D721Med (cell line): ENCODE measurements around the gene SLCO3A1.

ENCODE experiments used
- DNase-seq: peaks from one replicate; pipeline ENCODE4 v3.0.0; 2011; ENCODE audit warnings: low spot score; ENCODE audit not compliant: insufficient read length
- FAIRE-seq: peaks from 2 replicates; lab custom pipeline; 2011; peaks lifted over from hg19 to GRCh38; lab: Jason Lieb, UNC
- TF ChIP-seq, protein P1 (sequence below): IDR thresholded peaks from 2 replicates; pipeline ENCODE4 v1.5.1; 2012; ENCODE audit warnings: mild to moderate bottlenecking, control low read depth; ENCODE audit not compliant: insufficient read depth; ENCODE audit errors: missing control alignments

SLCO3A1 gene

GRCh38 chr15:91891788-91892345, 38.4 kb downstream of the SLCO3A1 start:
- TF ChIP-seq, protein P1, sequence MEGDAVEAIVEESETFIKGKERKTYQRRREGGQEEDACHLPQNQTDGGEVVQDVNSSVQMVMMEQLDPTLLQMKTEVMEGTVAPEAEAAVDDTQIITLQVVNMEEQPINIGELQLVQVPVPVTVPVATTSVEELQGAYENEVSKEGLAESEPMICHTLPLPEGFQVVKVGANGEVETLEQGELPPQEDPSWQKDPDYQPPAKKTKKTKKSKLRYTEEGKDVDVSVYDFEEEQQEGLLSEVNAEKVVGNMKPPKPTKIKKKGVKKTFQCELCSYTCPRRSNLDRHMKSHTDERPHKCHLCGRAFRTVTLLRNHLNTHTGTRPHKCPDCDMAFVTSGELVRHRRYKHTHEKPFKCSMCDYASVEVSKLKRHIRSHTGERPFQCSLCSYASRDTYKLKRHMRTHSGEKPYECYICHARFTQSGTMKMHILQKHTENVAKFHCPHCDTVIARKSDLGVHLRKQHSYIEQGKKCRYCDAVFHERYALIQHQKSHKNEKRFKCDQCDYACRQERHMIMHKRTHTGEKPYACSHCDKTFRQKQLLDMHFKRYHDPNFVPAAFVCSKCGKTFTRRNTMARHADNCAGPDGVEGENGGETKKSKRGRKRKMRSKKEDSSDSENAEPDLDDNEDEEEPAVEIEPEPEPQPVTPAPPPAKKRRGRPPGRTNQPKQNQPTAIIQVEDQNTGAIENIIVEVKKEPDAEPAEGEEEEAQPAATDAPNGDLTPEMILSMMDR = no peak
- FAIRE-seq (no peak), DNase-seq (no peak)

DNA sequence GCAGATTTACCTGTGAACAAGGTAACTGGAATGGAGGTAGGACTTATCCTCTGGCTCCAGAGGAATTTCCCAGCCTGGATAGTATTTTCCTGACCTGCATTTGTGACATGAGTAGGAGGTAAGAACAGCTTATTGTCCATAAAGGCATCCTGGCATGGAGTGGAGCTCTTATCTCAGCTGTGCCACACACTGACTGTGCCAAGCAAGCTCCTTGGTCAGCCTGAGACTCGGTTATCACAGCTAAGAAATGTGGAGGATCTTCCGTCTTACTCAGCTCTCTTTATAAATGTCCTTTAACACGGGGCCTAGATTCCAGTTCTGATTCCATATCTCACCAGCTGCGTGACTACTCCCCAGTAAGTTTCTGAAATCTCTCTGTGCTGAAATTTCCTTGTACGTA, 38.9 kb downstream of the SLCO3A1 start:
- FAIRE-seq (no peak), DNase-seq (no peak)
- TF ChIP-seq, protein P1 = no peak

DNA sequence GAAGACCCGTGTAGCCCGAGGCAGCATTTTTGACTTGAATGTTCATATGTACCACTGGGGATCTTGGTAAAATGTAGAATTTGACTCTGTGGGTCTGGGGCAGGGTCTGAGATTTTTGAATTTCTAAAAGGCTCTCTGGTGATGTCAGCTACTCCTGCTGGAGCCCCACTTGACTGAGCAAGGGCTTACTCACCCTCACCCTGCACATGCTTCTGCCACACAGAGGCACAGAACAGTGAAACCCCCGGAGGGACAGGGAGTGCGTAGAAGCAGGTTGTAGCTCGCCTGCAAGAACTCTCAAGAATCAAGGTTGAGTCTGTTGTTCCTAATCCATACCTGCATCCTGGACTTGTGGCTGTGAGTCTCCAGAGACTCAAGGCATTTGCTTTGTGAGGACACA, 41.1 kb downstream of the SLCO3A1 start:
- FAIRE-seq = no peak
- TF ChIP-seq, protein P1 = no peak
- no peak for DNase-seq

- TF ChIP-seq, protein P1 = no peak
- FAIRE-seq = no peak
- DNase-seq = no peak
Observed at GRCh38 chr15:91895051-91895450, 41.5 kb downstream of the SLCO3A1 start.

DNA sequence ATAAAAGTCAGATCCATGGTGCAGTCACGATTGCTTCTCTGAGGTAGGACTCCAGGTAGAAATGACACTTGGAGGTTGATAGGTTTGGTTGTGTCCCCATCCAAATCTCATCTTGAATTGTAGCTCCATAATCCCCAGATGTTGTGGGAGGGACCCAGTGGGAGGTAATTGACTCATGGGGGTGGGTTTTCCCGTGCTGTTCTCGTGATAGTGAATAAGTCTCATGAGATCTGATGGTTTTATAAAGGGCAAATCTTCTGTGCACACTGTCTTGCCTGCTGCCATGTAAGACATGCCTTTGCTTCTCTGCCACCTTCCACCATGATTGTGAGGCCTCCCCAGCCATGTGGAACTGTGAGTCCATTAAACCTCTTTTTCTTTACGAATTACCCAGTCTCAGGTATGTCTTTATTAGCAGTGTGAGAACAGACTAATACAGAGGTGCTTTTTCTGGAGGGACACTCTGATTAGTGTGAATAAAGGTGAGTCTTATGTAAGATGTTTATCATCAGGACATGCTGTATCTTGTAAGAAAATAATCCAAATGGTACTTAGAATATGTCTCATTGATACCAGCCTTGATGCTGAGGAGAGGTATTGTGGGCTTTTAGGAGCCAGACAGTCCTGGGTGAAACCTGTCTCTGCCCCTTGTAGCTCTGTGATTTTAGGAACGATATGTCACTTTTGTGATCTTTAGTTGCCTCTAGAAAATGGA, 43.0 kb downstream of the SLCO3A1 start:
- TF ChIP-seq, protein P1 = no peak
- no peak for FAIRE-seq
- DNase-seq = no peak

DNA sequence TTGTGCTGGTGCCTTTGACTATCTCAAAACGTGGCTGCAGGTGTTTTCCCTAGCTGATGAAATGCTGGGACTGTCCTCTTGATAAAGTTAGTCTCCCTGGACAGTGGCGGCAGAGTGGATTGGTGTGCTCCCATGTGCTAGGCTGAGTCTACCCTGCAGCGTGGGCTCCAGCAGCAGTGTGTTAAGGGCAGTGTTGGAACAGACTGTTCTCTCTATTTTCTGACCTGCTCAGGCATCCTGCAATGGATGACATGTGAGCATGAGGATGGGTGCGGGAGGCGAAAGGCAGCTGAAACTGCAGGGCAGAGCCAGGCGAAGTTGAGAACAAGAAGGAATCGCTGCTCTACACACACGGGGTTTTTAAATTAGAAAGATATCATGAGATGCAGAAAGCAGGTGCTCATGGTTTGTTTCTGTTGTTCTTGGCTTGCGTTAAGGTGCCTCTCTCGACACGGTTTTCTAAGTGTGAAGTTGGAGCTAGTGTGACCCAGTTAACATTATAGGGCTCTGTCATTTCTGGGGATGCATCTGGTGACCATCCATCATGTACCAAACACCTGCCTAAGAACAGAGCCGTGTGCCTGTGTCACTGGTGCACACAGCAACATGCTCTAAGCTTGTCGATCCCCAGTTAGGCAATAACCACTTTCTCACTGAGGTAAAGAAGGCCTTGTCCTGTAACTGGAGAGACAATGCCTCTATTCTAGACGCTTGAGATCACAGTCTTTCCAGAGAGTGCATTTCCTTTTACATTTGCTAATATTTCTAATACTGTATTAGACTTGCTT, 44.3 kb downstream of the SLCO3A1 start:
- TF ChIP-seq, protein P1 = no peak
- DNase-seq (no peak), FAIRE-seq (no peak)
